ENCODE data around the gene HIPK1. TPM values are rescaled to one million over a fixed set of nuclear protein-coding genes. Genes with fewer than 3 reads are reported as not detected.

HIPK1 gene
- total RNA-seq, 1 experiment from 2014 or later, result 40.1 TPM

DNA sequence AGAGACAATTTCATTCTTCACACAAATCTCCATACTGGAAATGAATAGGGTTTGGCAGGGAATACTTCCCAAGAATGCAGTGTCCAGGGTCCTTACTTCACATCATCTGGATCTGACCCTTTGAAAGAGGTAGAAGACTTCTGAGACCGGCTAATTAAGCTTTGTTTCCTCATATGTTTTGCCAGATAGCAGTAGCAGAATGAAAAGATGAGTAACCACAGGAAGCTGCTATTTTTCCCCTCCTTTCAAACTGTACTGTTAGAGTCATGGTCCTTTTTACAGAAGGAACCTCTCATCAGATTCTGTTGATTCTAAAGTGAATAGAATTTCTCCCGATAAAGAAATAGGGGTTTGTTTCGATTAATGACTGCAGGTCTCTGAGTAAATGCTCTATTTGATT lies 48.8 kb downstream of the HIPK1 start:
- no peaks in the 10 kb centered on the region for H3K9me3 ChIP-seq (ENCODE audit: control insufficient read depth in 1 of 2, insufficient read depth in 1 of 2, low read depth in 1 of 2, low read length in 2 of 2)
- no peak overlapping the region for H2AFZ ChIP-seq (ENCODE audit: low read depth, low read length, poor library complexity, severe bottlenecking)
- CTCF ChIA-PET, result interaction anchor here (1.0 to 6.3 kb wide), 7 partner anchors 12 to 1262 kb away, joined by 3 to 87 read pairs (median 3); partner anchors contain the start of gene PPM1J
- H3K9ac ChIP-seq (ENCODE audit: low read length), result no peak overlapping the region
- no peak overlapping the region for H3K4me3 ChIP-seq (replicated peaks in 1 of 2; ENCODE audit: low read depth in 1 of 2, low read length in 2 of 2)
- no peak overlapping the region for H3K27ac ChIP-seq (ENCODE audit: low read depth, low read length)
- RAD21 ChIA-PET (ENCODE audit: low non-redundant PET in 1 of 2, low total read pairs in 2 of 2, uncharacterized antibody in 2 of 2, unreplicated experiment in 2 of 2), result interaction anchor here in 1 of 2 experiments (2.1 kb wide), 1 partner anchor 305 kb away, joined by 7 read pairs; no protein-coding TSS in a partner anchor
- POLR2A ChIA-PET, result no interaction called here
- H3K79me2 ChIP-seq (ENCODE audit: insufficient read depth, low read length), result no peaks in the 10 kb centered on the region
- no peaks in the 10 kb centered on the region for H4K20me1 ChIP-seq (ENCODE audit: insufficient read depth)
- TF ChIP-seq EZH2phosphoT487 (IDR thresholded peaks at IDR 0.05; ENCODE audit: borderline replicate concordance) (no peak), RAD21 (IDR thresholded peaks at IDR 0.05; ENCODE audit: low read depth) (no peak), ZNF274 (IDR thresholded peaks at IDR 0.05; ENCODE audit: low read depth, low read length) (no peak), EGR1 (IDR thresholded peaks at IDR 0.05; ENCODE audit: low read depth) (no peak), SP1 (IDR thresholded peaks at IDR 0.05; ENCODE audit: low read depth) (no peak), ELF1 (IDR thresholded peaks at IDR 0.05; ENCODE audit: borderline replicate concordance, low read depth) (no peak), YY1 (IDR thresholded peaks at IDR 0.05; ENCODE audit: extremely low read depth, insufficient replicate concordance, low read depth, low read length) (no peak), CBX3 (IDR thresholded peaks at IDR 0.05; ENCODE audit: low read depth) (no peak), EZH2 (IDR thresholded peaks at IDR 0.05) (no peak), SRF (IDR thresholded peaks at IDR 0.05; ENCODE audit: low read depth) (no peak), ZFX (IDR thresholded peaks at IDR 0.05) (no peak), TCF7L2 (IDR thresholded peaks at IDR 0.05; ENCODE audit: borderline replicate concordance, extremely low read depth, insufficient read depth, insufficient read length) (no peak), SIN3A (IDR thresholded peaks at IDR 0.05; ENCODE audit: low read depth) (no peak), POLR2A (IDR thresholded peaks at IDR 0.05; ENCODE audit: borderline replicate concordance, extremely low read depth, insufficient read depth, insufficient read length) (no peak)
- TF ChIP-seq, protein P1, sequence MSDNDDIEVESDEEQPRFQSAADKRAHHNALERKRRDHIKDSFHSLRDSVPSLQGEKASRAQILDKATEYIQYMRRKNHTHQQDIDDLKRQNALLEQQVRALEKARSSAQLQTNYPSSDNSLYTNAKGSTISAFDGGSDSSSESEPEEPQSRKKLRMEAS (IDR thresholded peaks at IDR 0.05), result no peak
- TF ChIP-seq, protein P2, sequence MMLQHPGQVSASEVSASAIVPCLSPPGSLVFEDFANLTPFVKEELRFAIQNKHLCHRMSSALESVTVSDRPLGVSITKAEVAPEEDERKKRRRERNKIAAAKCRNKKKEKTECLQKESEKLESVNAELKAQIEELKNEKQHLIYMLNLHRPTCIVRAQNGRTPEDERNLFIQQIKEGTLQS (IDR thresholded peaks at IDR 0.05), result no peak
- TF ChIP-seq, protein P3, sequence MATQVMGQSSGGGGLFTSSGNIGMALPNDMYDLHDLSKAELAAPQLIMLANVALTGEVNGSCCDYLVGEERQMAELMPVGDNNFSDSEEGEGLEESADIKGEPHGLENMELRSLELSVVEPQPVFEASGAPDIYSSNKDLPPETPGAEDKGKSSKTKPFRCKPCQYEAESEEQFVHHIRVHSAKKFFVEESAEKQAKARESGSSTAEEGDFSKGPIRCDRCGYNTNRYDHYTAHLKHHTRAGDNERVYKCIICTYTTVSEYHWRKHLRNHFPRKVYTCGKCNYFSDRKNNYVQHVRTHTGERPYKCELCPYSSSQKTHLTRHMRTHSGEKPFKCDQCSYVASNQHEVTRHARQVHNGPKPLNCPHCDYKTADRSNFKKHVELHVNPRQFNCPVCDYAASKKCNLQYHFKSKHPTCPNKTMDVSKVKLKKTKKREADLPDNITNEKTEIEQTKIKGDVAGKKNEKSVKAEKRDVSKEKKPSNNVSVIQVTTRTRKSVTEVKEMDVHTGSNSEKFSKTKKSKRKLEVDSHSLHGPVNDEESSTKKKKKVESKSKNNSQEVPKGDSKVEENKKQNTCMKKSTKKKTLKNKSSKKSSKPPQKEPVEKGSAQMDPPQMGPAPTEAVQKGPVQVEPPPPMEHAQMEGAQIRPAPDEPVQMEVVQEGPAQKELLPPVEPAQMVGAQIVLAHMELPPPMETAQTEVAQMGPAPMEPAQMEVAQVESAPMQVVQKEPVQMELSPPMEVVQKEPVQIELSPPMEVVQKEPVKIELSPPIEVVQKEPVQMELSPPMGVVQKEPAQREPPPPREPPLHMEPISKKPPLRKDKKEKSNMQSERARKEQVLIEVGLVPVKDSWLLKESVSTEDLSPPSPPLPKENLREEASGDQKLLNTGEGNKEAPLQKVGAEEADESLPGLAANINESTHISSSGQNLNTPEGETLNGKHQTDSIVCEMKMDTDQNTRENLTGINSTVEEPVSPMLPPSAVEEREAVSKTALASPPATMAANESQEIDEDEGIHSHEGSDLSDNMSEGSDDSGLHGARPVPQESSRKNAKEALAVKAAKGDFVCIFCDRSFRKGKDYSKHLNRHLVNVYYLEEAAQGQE (IDR thresholded peaks at IDR 0.05; ENCODE audit: low read depth), result no peak
- no peak overlapping the region for H3K4me2 ChIP-seq (ENCODE audit: low read length)
- intact Hi-C loops (cut with micrococcal nuclease), result loop anchor here (1.0 to 10.0 kb wide), 8 partner anchors 239 to 1137 kb away; no protein-coding TSS in a partner anchor
- H3K4me1 ChIP-seq (ENCODE audit: control insufficient read depth in 1 of 2, insufficient read depth in 2 of 2, low read length in 2 of 2), result peaks cover 5 to 10% of the 10 kb centered on the region in 2 experiments; a peak in 3 of 4 replicates
- BruUV-seq (replicated peaks), result no TSS peak
- H3K36me3 ChIP-seq (ENCODE audit: control insufficient read depth in 1 of 2, insufficient read depth in 2 of 2, low read length in 2 of 2), result peaks cover 6 to 13% of the 10 kb centered on the region in 2 experiments; a peak in 2 of 4 replicates
- H3K27me3 ChIP-seq (ENCODE audit: insufficient read depth, low read length), result no peaks in the 10 kb centered on the region
- ATAC-seq (no peak), DNase-seq (ENCODE audit: low read depth, low spot score) (no peak)
- H3K9me2 ChIP-seq (ENCODE audit: insufficient read depth), result no peaks in the 10 kb centered on the region
